Epithelial cell of esophagus (primary cell): Measurements from ENCODE around the gene HDAC4.

Source experiments
- DNase-seq: peaks from one replicate; pipeline ENCODE4 v3.0.0; 2010; ENCODE audit warnings: low read depth
- H3K4me3 ChIP-seq: 2 replicates; pipeline ENCODE4 v1.5.1; 2011; ENCODE audit warnings: mild to moderate bottlenecking, low read length, control low read depth
- TF ChIP-seq, protein P1 (sequence below): IDR thresholded peaks from 2 replicates; pipeline ENCODE4 v1.5.1; 2011; ENCODE audit warnings: low read depth, mild to moderate bottlenecking, low read length, control low read depth, inconsistent platforms; ENCODE audit not compliant: insufficient read depth; ENCODE audit errors: missing control alignments

The HDAC4 gene

DNA sequence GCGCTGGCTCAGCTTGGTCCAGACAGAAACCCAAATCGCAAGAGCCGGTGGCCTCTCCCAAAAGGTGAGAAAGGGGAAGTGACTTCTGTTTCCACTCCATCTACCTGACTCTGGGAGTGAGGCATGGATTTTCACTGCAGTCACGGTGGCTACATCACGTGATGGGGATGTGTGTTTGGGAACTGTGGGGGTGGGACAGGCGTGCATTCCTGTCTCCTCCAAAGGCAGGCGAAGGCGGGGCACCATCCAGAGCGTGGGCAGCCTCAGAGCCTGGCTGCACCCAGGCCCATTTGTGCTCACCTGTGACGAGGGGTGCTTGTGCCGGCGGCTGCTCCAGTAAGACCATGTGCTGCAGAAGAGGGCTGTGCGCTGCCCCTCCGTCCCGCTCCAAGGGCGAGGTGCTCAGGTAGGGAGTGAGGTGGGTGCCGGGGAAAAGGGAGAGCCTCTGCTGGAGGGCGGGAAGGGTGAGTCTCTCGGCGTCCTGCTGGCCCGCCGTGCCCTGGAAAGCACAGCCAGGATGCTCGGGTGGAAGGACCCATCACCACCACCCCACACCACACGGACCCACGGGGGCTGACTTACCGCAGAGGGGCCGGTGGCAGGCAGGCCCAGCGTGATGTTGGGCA is 266.8 kb downstream of the HDAC4 start:
- H3K4me3 ChIP-seq, result no peak overlapping the region
- no peak for DNase-seq
- TF ChIP-seq, protein P1, sequence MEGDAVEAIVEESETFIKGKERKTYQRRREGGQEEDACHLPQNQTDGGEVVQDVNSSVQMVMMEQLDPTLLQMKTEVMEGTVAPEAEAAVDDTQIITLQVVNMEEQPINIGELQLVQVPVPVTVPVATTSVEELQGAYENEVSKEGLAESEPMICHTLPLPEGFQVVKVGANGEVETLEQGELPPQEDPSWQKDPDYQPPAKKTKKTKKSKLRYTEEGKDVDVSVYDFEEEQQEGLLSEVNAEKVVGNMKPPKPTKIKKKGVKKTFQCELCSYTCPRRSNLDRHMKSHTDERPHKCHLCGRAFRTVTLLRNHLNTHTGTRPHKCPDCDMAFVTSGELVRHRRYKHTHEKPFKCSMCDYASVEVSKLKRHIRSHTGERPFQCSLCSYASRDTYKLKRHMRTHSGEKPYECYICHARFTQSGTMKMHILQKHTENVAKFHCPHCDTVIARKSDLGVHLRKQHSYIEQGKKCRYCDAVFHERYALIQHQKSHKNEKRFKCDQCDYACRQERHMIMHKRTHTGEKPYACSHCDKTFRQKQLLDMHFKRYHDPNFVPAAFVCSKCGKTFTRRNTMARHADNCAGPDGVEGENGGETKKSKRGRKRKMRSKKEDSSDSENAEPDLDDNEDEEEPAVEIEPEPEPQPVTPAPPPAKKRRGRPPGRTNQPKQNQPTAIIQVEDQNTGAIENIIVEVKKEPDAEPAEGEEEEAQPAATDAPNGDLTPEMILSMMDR, result no peak

DNA sequence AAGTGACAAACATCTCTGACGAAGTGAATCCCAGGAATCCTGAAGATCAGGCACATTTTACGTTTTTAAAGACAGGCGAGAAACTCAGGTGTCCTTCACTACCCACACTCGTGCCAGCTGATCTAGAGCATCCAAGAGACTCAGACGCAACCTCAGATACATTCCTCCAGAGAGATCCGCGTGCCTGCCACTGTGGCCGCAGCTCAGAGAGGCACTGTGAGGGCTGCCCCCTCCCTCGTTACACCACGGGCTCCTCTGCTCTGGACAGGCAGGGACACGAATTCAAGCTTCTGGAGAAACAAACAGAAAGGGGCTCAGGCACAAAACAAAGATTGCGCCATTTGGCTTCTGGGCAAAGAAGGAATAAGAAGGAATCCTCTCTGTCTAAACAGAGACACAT is 268.0 kb downstream of the HDAC4 start:
- peak; percentile 9 for DNase-seq
- no peak overlapping the region for H3K4me3 ChIP-seq
- TF ChIP-seq, protein P1, result no peak

DNA sequence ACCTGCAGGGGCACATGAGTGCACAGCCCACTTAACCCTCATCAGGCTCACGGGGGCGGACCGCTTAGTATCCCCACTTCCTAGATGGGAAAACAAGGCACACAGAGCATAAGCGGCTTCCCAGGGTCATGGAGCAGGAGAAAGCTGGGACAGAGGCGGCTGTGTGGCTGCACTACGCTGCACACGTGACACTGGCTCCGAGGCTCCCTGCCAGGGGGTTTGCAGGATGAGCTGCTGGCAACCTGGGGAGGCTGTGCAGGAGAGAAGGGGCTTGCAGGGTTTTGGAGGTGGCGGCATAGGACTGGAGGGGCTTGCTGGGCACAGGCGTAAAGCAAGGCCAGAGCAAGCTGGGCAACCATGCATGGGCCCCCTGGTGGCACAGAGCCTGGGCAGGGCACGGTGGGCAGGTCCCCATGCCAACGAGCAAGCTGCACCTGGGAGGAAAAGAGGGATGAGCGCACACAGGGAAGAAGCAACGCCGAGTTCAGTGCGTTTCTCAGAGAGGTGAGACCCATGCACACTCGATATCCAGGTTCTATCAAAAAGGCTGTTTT is 268.6 kb downstream of the HDAC4 start:
- DNase-seq, result no peak
- TF ChIP-seq, protein P1, result no peak
- no peak overlapping the region for H3K4me3 ChIP-seq

DNA sequence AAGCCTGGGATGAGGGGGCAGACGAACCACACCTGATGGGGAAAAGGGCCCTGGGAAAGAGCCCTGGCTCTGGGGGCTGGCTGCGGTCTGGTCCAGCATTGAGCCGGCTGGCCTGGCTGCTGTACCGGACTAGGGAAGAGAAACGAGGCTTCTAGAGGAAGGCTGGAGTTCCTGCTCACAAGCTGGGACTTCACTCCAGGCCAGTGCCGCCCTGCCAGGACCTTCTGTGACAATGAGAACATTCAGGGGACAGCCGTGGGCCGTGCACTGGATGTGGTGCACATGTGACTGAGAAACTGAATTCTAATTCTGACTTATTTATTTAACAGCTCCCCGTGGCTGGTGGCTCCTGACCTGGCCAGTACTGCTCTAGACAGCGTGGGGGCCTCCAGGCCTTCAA is 269.3 kb downstream of the HDAC4 start:
- no peak overlapping the region for H3K4me3 ChIP-seq
- no peak for DNase-seq
- TF ChIP-seq, protein P1, result no peak

DNA sequence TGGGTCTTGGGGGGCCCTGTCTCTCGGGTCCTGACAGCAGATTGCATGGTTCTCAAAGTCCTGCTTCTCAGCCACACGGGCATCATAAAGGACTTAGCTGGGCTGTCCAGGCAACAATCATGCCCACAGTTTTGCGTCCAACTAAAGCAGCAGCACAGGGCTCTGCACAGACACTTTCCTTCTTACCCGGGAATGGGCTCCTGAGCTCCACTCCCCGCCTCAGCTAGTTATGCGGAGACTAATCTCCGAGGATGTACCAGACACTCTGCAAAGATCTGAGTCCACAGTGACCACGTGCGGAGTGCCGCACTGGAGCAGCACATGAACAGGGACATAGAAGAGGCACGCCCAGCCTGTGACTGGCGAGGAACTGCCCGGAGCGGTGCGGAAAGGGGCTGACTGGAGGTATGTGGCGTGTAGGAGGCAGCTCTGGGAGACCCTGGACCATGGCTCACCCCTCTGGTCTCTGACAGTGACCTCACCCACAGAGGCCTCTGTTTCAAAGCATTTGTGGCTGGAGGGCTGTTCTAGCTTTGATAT is 270.0 kb downstream of the HDAC4 start:
- no peak overlapping the region for H3K4me3 ChIP-seq
- TF ChIP-seq, protein P1, result no peak
- no peak for DNase-seq

DNA sequence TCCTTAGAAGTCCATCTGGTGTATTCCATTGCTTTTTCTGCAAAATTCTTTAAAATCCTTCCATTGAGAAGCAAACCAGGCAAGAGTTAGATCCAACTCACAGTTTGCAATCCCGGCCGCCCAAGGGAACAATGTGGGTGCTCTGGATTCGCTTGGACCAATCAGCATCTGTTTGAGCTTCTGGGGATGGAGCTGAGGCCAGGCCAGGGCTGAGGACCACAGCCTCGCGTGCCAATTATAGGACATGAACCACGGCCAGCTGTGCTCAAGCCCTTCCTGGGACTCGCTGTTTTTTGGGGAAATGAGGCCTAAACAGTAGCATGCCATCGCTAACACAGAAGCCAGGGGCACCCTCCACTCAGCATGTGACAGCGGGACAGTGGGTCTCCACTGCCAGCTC is 270.8 kb downstream of the HDAC4 start:
- TF ChIP-seq, protein P1, result no peak
- DNase-seq, result no peak
- H3K4me3 ChIP-seq, result no peak overlapping the region
